Calu3 (cell line): ENCODE data around the gene SMAD5. TPM values are rescaled to one million over a fixed set of nuclear protein-coding genes. Genes with fewer than 3 reads are reported as not detected.

Experiments used
- BruUV-seq: library from RNA; stranded (reverse); fragments of 400-500 nt; replicated peaks from 2 replicates; lab custom pipeline; 2021; lab: Mats Ljungman, UMichigan
- CTCF ChIA-PET: fragments of 300-600 bp; sonication (Branson Sonifier 250); formaldehyde crosslinking; loops from one replicate; lab custom pipeline; 2022; ENCODE audit warnings: antibody characterized with exemption; lab: Charles Lee
- DNase-seq: peaks from one replicate; pipeline ENCODE4 v3.0.0; 2022
- H3K27ac Mint-ChIP-seq: one replicate; pipeline ENCODE4 v1.8.0; 2022; ENCODE audit warnings: mixed read lengths; ENCODE audit not compliant: unreplicated experiment
- H3K27me3 Mint-ChIP-seq: one replicate; pipeline ENCODE4 v1.8.0; 2022; ENCODE audit warnings: mixed read lengths; ENCODE audit not compliant: unreplicated experiment
- H3K36me3 Mint-ChIP-seq: one replicate; pipeline ENCODE4 v1.8.0; 2022; ENCODE audit warnings: mild to moderate bottlenecking, moderate library complexity, mixed read lengths; ENCODE audit not compliant: insufficient read depth, unreplicated experiment
- H3K4me1 Mint-ChIP-seq: one replicate; pipeline ENCODE4 v1.8.0; 2022; ENCODE audit warnings: mild to moderate bottlenecking, low read depth, mixed read lengths; ENCODE audit not compliant: unreplicated experiment
- H3K4me3 Mint-ChIP-seq: one replicate; pipeline ENCODE4 v1.8.0; 2022; ENCODE audit warnings: mild to moderate bottlenecking, low read depth, moderate library complexity, mixed read lengths; ENCODE audit not compliant: unreplicated experiment
- H3K9me3 Mint-ChIP-seq: one replicate; pipeline ENCODE4 v1.8.0; 2022; ENCODE audit warnings: low read depth, mixed read lengths; ENCODE audit not compliant: unreplicated experiment
- intact Hi-C: fragments of 100-400 bp; cut with micrococcal nuclease; formaldehyde crosslinking; loops from one replicate; pipeline ENCODE4 v1.10.0; 2022; ENCODE audit not compliant: unreplicated experiment
- total RNA-seq: library from RNA; stranded (reverse); gene quantifications from 2 replicates; pipeline ENCODE4 v1.2.3, GENCODE V29; 2022
- TF ChIP-seq, protein P1 (sequence below): fragments of 200-600 bp; IDR thresholded peaks from one replicate; pipeline ENCODE4 v1.8.0; 2022; ENCODE audit warnings: antibody characterized with exemption; ENCODE audit not compliant: unreplicated experiment

Gene SMAD5
- total RNA-seq, 1 experiment from 2014 or later = 94.2 TPM

DNA sequence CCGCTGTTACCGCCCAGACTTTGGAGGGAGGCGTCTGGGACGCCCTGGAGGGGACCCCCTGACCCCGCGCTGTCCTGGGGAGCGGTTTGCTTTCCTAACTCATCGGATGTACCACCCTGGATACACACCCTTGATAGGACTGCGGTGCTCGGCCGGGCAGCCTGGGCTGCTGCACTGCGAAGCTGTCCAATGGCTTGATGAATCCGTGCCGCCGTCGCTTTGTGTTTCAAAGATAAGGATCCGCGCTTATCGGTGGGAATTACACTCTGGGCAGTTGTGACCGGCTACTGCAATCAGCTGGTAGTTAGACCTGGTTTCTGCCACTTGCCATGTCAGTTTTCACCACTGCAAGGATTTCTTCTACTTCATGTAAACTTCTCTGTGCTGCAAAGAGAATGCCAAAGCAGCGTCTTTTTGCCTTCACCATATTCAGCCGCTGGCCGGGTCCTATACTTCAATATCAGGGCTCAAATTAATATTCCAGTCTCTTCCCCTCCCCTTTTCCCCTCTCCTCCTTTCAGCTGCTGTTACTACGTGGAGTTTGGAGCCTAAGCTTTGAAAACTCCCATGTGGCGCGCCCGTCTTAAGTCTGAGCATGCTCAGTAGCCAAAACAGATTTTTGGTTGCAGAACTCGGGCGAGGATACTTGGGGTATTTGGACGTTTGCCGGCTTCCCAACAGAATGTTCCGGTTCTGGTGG is 727 bp downstream of the SMAD5 start:
- Mint-ChIP-seq H3K4me3 (peak overlapping the region; percentile 99), H3K9me3 (no peaks in the 10 kb centered on the region), H3K36me3 (peaks cover 24% of the 10 kb centered on the region), H3K27me3 (no peaks in the 10 kb centered on the region), H3K4me1 (peaks cover 38% of the 10 kb centered on the region), H3K27ac (peak overlapping the region; percentile 45)
- intact Hi-C loops = loop anchor here (2.0 kb wide), 1 partner anchor 51 kb away; no protein-coding TSS in a partner anchor
- TF ChIP-seq, protein P1, sequence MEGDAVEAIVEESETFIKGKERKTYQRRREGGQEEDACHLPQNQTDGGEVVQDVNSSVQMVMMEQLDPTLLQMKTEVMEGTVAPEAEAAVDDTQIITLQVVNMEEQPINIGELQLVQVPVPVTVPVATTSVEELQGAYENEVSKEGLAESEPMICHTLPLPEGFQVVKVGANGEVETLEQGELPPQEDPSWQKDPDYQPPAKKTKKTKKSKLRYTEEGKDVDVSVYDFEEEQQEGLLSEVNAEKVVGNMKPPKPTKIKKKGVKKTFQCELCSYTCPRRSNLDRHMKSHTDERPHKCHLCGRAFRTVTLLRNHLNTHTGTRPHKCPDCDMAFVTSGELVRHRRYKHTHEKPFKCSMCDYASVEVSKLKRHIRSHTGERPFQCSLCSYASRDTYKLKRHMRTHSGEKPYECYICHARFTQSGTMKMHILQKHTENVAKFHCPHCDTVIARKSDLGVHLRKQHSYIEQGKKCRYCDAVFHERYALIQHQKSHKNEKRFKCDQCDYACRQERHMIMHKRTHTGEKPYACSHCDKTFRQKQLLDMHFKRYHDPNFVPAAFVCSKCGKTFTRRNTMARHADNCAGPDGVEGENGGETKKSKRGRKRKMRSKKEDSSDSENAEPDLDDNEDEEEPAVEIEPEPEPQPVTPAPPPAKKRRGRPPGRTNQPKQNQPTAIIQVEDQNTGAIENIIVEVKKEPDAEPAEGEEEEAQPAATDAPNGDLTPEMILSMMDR = no peak
- CTCF ChIA-PET = interaction anchor here (2.8 kb wide), 1 partner anchor 10 kb away, joined by 13 read pairs; no protein-coding TSS in a partner anchor
- peak; percentile 45 for DNase-seq
- BruUV-seq = no TSS peak

DNA sequence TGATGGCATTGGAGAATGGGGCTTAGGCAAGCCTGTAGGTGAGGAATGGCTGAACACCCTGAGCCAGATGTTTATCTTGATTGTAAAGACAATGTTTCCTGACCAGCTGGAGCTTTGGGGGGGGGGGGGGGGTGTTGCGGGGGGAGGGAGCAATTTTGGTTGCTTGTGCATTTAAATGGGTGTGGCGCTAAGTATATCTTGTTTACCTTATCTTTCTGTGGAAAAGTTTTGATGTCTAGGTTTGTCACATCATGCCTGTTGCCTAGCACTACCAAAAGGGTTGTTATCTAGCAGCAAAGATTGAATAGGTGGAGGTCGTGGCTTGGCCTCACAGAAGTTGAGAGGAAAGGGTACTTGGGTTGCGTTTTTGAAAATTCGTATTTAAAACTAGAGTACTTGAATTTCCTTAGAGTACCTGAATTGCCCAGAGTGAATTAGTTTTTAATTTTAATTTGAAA is 1.3 kb downstream of the SMAD5 start:
- no peaks in the 10 kb centered on the region for H3K27me3 Mint-ChIP-seq
- H3K4me3 Mint-ChIP-seq = peak overlapping the region; percentile 99
- peaks cover 44% of the 10 kb centered on the region for H3K4me1 Mint-ChIP-seq
- CTCF ChIA-PET = interaction anchor here (1.0 to 2.8 kb wide), 2 partner anchors 10 to 14 kb away, joined by 3 to 13 read pairs; no protein-coding TSS in a partner anchor
- TF ChIP-seq, protein P1 = no peak
- H3K9me3 Mint-ChIP-seq = no peaks in the 10 kb centered on the region
- peaks cover 24% of the 10 kb centered on the region for H3K36me3 Mint-ChIP-seq
- BruUV-seq = no TSS peak
- intact Hi-C loops = loop anchor here (2.0 kb wide), 1 partner anchor 51 kb away; no protein-coding TSS in a partner anchor
- peak overlapping the region; percentile 45 for H3K27ac Mint-ChIP-seq
- no peak for DNase-seq

DNA sequence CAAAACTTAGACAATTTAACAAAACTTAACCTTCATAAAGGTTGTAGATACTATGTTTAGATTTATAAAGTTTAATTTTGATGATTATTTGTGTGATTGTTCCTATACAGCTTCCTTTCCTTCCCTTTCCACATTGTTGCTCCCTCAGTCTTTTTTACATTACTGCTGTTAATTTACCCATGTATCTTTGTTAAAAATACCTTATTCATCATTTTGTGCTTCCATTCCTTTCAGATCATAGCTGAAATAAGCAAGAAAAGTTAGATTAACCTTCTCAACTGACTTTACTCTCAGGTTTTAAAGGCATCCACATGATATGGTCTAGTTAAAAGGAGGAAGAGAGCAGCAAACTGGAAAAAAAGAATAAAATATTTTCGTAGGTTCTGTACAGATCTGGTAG is 2.0 kb downstream of the SMAD5 start:
- TF ChIP-seq, protein P1 = no peak
- no peak for DNase-seq
- intact Hi-C loops = loop anchor here (5.0 kb wide), 1 partner anchor 122 kb away; no protein-coding TSS in a partner anchor
- Mint-ChIP-seq H3K4me3 (peak overlapping the region; percentile 99), H3K36me3 (peaks cover 24% of the 10 kb centered on the region), H3K27me3 (no peaks in the 10 kb centered on the region), H3K4me1 (peaks cover 51% of the 10 kb centered on the region), H3K9me3 (no peaks in the 10 kb centered on the region), H3K27ac (peak overlapping the region; percentile 2)
- CTCF ChIA-PET = interaction anchor here (1.0 to 2.8 kb wide), 2 partner anchors 11 to 13 kb away, joined by 3 to 13 read pairs; no protein-coding TSS in a partner anchor
- TSS peak; percentile 29 for BruUV-seq

DNA sequence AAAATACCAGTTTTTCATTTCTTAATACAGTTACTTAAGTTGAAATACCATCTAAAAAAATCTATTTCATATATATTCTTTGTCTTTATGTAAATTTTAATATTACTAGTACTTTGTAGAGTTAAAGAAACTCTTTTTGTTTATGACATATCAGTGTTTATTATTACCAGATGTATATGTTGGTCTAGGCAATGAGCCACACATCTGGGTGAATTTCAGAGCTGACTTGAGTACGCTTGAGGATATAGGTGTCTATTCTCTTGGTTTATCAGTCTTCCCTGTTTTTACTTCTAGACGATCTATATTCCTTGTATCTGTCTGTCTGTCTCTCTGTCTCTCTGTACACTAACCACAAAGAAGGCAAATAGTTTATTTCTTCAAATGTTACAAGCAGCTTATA is 2.9 kb downstream of the SMAD5 start:
- Mint-ChIP-seq H3K9me3 (no peaks in the 10 kb centered on the region), H3K36me3 (peaks cover 24% of the 10 kb centered on the region), H3K27me3 (no peaks in the 10 kb centered on the region), H3K4me1 (peaks cover 54% of the 10 kb centered on the region), H3K4me3 (peak overlapping the region; percentile 99), H3K27ac (no peak overlapping the region)
- BruUV-seq = no TSS peak
- TF ChIP-seq, protein P1 = no peak
- intact Hi-C loops = loop anchor here (5.0 kb wide), 1 partner anchor 123 kb away; no protein-coding TSS in a partner anchor
- CTCF ChIA-PET = interaction anchor here (1.0 to 1.3 kb wide), 2 partner anchors 10 to 12 kb away, joined by 3 read pairs; no protein-coding TSS in a partner anchor
- no peak for DNase-seq
